NT2/D1 (cell line): Measurements from ENCODE around the gene OCSTAMP.

Source experiments
- SUZ12 ChIP-seq: IDR thresholded peaks from 2 replicates; pipeline ENCODE4 v1.6.1; 2011; ENCODE audit not compliant: insufficient read length, insufficient read depth; ENCODE audit errors: extremely low read depth
- YY1 ChIP-seq: IDR thresholded peaks from 2 replicates; pipeline ENCODE4 v1.6.1; 2011; ENCODE audit not compliant: insufficient read length, insufficient read depth
- ZNF274 ChIP-seq: IDR thresholded peaks from 2 replicates; pipeline ENCODE4 v1.6.1; 2011; ENCODE audit warnings: mild to moderate bottlenecking, low read depth, low read length

GRCh38 chr20:46494077-46494476, 56.4 kb downstream of the OCSTAMP start:
- no peak for TF ChIP-seq YY1
- TF ChIP-seq ZNF274: no peak
- no peak for TF ChIP-seq SUZ12
